GM18498 (cell line): ENCODE measurements around the gene ZBTB7B.

Source experiments
- ATAC-seq: cut with Tn5 transposase; IDR thresholded peaks from one replicate; pipeline ENCODE4 v1.9.1; 2021; ENCODE audit warnings: mild to moderate bottlenecking, moderate library complexity; ENCODE audit not compliant: unreplicated experiment

ZBTB7B gene

GRCh38 chr1:155052439-155053395 lies 50.1 kb downstream of the ZBTB7B start:
- no peak for ATAC-seq

DNA sequence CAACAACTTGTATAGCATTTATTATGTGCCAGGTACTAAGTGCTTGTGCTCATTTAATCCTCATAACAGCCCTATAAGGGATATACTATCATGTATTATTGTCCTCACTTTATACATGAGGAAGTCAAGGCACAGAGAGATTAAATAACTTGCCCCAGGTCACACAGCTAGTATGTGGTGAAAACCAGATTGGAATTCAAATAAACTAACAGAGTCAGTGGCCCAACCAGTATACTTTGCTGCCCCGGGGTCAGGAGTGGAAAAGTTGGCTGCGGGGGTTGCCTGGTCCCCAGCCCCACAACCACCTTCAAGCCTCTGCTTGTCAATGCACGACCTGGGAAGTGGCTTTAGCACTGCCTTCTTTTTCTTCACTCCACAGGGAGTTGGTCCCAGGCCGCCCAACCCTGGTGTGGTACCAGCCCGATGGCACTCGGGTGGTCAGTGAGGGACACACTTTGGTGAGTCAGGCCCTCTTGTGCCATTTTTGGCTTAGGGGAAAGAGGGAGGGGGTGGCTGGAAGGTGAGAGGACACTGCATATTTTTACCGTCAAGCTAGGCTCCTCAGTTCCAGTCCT lies 51.0 kb downstream of the ZBTB7B start:
- no peak for ATAC-seq

- ATAC-seq, result no peak
Measured at GRCh38 chr1:155057104-155057503, 54.5 kb downstream of the ZBTB7B start.

- no peak for ATAC-seq
Measured at GRCh38 chr1:155057788-155058211, 55.2 kb downstream of the ZBTB7B start.

DNA sequence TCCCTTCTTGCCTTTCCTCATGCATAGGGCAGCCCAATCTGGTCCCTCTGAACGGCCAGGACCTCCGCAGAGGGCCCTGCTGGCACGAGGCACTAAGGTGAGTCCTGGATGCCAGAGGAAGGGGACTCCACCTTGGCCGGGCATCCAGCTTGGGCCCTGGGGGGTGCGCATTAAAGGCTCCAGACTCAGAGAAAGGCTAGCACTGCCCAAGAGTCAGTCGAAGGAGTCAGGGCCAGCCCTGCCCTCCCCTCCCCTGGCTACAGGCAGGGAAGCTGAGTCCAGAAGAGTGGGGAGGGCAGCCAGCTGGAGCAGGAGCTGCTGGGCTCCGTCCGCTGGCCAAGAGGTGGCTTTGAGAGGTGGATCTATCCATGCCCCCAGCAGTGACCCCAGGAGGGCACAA lies 58.1 kb downstream of the ZBTB7B start:
- no peak for ATAC-seq

DNA sequence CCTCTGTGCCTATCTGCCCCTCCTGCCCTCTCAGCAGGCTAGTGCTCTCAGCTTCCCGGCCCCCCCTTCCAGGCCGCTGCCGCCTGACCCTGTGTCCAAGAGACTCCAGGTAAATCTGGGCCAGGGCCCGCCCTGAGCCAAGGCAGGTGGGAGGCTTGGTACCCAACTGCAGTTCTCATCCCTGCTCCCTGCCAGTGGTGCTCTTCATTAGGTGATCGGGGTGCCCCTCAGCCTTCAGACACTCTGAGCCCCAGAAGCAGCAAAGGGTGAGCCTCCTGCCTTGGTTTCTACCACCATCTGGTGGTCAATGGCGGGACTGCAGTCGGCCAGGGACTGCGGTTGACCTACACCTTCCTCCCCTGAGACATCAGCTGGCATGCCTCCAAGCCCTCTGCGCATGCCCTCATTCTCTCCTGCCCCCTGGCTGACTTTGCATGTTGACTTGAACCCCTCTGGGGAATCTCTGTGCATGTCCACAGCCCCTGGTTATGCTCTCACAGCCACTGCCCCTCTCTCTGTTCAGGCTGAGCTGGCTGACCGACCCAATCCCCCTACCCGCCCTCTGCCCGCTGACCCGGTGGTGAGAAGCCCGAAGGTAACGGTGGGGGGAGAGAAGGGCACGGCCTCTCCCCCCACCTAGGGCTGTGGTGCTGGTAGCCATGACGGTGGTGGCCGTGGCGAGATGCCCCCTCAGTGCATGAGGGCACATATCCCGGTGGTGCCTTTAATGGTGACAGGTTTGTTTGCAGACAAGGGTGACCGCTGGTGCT lies 59.0 kb downstream of the ZBTB7B start:
- peak; percentile 48 for ATAC-seq

DNA sequence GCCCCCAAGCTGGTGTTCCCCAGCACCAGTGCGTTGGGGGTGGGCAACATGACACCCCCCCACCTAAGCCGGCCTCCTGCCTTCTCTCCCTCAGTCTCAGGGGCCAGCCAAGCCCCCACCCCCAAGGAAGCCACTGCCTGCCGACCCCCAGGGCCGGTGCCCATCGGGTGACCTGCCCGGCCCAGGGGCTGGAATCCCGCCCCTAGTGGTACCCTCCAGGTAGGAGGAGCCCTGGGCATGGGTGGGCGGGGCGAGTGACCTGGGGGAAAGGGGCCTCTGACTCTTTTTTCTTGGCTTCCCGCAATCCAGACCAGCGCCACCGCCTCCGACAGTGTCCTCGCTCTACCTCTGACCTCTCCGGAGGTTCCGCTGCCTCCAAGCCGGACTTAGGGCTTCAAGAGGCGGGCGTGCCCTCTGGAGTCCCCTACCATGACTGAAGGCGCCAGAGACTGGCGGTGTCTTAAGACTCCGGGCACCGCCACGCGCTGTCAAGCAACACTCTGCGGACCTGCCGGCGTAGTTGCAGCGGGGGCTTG lies 59.6 kb downstream of the ZBTB7B start:
- no peak for ATAC-seq

DNA sequence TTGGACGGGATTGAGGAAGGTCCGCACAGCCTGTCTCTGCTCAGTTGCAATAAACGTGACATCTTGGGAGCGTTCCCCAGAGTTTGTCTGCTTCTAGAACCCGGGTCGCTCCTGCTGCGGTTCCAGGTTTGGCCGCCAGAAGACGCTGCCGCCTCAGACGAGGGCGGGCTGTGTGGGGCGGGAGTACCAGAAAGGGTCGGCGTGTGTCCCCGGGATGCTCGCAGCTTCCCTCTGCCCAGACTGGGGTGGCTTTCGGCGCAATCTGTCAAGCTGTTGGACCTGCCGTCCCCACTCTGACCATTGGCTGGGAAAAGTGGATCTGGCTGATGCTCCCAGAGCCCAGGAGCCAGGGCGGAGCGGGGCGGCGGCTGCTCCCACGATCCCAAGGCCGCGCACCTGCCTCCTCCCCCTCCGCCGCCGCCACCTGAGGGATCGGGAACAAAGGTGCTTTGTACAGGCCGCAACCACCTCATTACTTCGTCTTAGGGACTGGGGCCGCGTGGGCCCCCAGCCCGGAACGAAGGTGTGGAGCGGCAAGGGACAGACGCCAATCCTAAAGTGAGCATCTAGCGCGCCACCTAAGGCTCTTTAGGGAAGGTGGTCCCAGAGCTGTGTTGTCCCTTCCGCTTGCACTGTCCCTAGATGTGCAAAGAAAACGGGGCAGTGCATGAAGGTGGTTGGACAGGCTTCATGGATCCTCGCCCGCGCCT lies 60.3 kb downstream of the ZBTB7B start:
- peak; percentile 37 for ATAC-seq

DNA sequence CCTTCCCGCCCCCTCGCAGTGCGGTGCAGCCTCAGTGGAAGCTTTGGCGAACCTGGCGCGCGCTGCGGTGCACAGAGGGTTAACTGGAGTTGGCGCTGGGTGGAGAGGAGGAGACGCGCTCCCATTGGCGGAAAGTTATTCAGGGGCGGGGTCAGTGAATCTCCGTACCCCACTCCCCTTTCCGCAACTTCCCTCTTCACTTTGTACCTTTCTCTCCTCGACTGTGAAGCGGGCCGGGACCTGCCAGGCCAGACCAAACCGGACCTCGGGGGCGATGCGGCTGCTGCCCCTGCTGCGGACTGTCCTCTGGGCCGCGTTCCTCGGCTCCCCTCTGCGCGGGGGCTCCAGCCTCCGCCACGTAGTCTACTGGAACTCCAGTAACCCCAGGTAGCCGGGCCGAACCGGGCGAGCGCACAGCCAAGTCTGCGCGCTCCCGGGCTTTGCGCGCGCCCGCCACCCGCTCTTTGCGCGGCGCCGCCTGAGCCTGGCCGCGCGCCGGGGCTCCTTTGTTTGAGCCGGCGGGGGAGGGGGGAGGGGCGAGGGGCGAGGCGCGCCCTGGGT lies 61.0 kb downstream of the ZBTB7B start, which contains the start of gene EFNA4:
Gene EFNA4 (plus strand): TSS at position 191 of the 561 bp plus-strand sequence. CDS start 84 bp downstream, at position 275.
- ATAC-seq, result peak; percentile 76

- no peak for ATAC-seq
Measured at GRCh38 chr1:155064111-155064831, 61.7 kb downstream of the ZBTB7B start.

- no peak for ATAC-seq
Measured at GRCh38 chr1:155064832-155065429, 62.3 kb downstream of the ZBTB7B start.

DNA sequence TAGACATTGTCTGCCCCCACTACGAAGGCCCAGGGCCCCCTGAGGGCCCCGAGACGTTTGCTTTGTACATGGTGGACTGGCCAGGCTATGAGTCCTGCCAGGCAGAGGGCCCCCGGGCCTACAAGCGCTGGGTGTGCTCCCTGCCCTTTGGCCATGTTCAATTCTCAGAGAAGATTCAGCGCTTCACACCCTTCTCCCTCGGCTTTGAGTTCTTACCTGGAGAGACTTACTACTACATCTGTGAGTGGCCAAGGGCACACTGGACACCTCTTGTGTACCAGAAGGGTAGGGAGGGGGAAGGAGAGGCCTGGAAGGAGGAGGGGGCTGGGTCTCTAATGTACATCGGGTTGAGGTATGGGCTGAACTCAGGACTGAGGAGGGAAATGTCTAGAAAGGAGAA lies 64.2 kb downstream of the ZBTB7B start:
- no peak for ATAC-seq
